Subcutaneous adipose tissue (tissue), 4 donors: ENCODE results near the gene CIT. TPM values are rescaled to one million over a fixed set of nuclear protein-coding genes. Genes with fewer than 3 reads are reported as not detected.

Experiments
- total RNA-seq, 4 donors: library from RNA; depleted of rRNA; stranded (reverse); fragments of >200 nt; gene quantifications; one replicate each; pipeline ENCODE4 v1.1.0, GENCODE V29; 2016
- TF ChIP-seq, protein P1 (sequence below): fragments of 450-650 bp; IDR thresholded peaks from one replicate; pipeline ENCODE4 v1.5.1; 2016; ENCODE audit warnings: low read depth, mild to moderate bottlenecking, control low read depth, antibody characterized with exemption, moderate library complexity

CIT gene
- total RNA-seq, 4 donors from 2014 or later = 1.3 to 5.3 (median 5.1) TPM

- TF ChIP-seq, protein P1, sequence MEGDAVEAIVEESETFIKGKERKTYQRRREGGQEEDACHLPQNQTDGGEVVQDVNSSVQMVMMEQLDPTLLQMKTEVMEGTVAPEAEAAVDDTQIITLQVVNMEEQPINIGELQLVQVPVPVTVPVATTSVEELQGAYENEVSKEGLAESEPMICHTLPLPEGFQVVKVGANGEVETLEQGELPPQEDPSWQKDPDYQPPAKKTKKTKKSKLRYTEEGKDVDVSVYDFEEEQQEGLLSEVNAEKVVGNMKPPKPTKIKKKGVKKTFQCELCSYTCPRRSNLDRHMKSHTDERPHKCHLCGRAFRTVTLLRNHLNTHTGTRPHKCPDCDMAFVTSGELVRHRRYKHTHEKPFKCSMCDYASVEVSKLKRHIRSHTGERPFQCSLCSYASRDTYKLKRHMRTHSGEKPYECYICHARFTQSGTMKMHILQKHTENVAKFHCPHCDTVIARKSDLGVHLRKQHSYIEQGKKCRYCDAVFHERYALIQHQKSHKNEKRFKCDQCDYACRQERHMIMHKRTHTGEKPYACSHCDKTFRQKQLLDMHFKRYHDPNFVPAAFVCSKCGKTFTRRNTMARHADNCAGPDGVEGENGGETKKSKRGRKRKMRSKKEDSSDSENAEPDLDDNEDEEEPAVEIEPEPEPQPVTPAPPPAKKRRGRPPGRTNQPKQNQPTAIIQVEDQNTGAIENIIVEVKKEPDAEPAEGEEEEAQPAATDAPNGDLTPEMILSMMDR = no peak
Measured at GRCh38 chr12:119725523-119725922, 151.6 kb downstream of the CIT start.

DNA sequence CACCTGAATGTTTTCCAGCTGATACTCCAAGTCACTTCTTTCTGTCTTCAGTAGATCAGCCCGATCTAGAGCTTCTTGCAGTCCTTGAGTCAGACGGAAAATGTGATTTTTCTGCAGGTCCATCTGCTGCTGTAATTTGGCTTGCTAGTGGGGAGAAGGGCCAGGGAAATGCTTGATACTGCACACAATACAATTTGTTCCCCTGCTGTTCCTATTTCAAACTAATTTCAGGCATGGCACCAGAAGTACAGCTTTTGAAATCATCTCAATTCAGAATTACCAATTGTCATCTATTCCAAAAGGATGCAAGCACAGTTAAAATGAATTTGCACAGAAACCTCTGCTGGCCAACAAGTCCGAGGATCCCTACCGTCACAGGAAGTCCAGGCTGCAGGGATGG lies 155.8 kb downstream of the CIT start:
- TF ChIP-seq, protein P1 = no peak

DNA sequence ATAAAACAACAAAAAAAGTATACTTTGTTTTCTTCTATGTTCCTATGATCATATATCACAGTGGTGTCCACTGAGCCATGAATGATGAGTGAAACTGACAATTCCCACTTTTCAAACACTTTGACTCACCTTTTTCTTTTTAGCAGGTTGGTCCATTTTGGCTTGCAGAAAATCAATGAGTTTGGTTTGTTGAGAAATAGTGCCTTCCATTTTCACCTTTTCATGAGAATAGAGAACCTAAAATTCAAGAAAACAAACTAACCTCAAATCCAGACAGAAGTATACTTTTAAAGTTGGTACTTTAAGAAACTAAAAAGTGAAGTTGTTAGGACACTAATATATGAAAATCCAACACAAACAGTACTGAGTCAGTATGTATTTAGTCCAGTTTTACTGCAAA lies 156.8 kb downstream of the CIT start:
- TF ChIP-seq, protein P1 = no peak

- TF ChIP-seq, protein P1 = no peak
Measured at GRCh38 chr12:119718141-119718540, 159.0 kb downstream of the CIT start.

GRCh38 chr12:119715268-119715620 lies 161.9 kb downstream of the CIT start:
- TF ChIP-seq, protein P1 = no peak

DNA sequence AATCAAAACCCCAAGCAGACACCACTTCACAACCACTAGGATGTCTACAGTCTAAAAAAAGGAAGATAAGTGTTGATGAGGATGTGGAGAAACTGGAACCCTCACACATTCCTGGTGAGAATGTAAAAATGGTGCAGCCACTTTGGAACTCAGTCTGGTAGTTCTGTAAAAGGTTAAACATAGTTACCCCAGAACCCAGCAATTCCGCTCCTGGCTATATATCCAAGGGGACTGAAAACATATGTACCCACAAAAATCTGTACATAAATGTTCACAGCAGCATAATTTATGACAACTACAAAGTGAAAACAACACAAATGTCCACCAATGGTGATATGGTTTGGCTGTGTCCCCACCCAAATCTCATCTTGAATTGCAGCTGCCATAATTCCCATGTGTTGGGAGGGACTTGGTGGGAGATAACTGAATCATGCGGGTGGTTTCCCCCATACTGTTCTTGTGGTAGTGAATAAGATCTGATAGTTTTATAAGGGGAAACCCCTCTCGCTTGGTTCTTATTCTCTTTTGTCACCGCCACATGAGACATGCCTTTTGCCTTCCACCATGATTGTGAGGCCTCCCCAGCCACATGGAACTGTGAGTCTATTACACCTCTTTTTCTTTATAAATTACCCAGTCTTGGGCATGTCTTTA lies 162.4 kb downstream of the CIT start:
- TF ChIP-seq, protein P1 = no peak

GRCh38 chr12:119713551-119714031 lies 163.5 kb downstream of the CIT start:
- TF ChIP-seq, protein P1 = no peak
